HepG2 (cell line): ENCODE data around the gene YY1AP1.

ENCODE experiments used
- CBX2 ChIP-seq, 2 experiments: fragments of 200-600 bp in 1 of 2; sonication (generic); formaldehyde crosslinking in 1 of 2; IDR thresholded peaks; 2 replicates each; pipeline versions ENCODE4 v1.7.0 to v1.8.1; 2018 to 2022; ENCODE audit warnings: low read depth in 2 of 2, low read length in 1 of 2, mild to moderate bottlenecking in 1 of 2, missing genetic modification reagents in 1 of 2
- ERF ChIP-seq: IDR thresholded peaks from 2 replicates; pipeline ENCODE4 v1.6.1; 2018; ENCODE audit warnings: missing biosample characterization, missing genetic modification reagents
- MYNN ChIP-seq: sonication (generic); formaldehyde crosslinking; IDR thresholded peaks from 2 replicates; pipeline ENCODE4 v1.4.0; 2020; ENCODE audit warnings: mild to moderate bottlenecking, low read depth, missing genetic modification reagents
- POLR2A ChIP-seq, 2 experiments: IDR thresholded peaks; 2 replicates each; pipeline ENCODE4 v1.6.1; 2011; ENCODE audit warnings: low read depth in 2 of 2, low read length in 2 of 2, mild to moderate bottlenecking in 1 of 2, moderate library complexity in 1 of 2; ENCODE audit not compliant: insufficient read depth in 1 of 2
- SOX5 ChIP-seq: IDR thresholded peaks from 2 replicates; pipeline ENCODE4 v1.6.1; 2016; ENCODE audit warnings: borderline replicate concordance
- ZNF296 ChIP-seq: sonication (generic); formaldehyde crosslinking; conservative IDR thresholded peaks from 2 replicates; pipeline ENCODE4 v1.5.0; 2020; ENCODE audit warnings: mild to moderate bottlenecking, missing genetic modification reagents
- ZZZ3 ChIP-seq: sonication (generic); formaldehyde crosslinking; IDR thresholded peaks from 2 replicates; pipeline ENCODE4 v1.4.0; 2020; ENCODE audit warnings: missing genetic modification reagents, mild to moderate bottlenecking, borderline replicate concordance
- TF ChIP-seq, protein P1 (sequence below): sonication (generic); formaldehyde crosslinking; IDR thresholded peaks from 2 replicates; pipeline ENCODE4 v1.5.0; 2020; ENCODE audit warnings: mild to moderate bottlenecking, missing genetic modification reagents, moderate library complexity
- TF ChIP-seq, protein P2 (sequence below): IDR thresholded peaks from 2 replicates; pipeline ENCODE4 v1.6.1; 2016; ENCODE audit warnings: low read depth, missing genetic modification reagents, missing compliant biosample characterization
- TF ChIP-seq, protein P3 (sequence below): IDR thresholded peaks from 2 replicates; pipeline ENCODE4 v1.6.1; 2016
- TF ChIP-seq, protein P4 (sequence below): sonication (generic); formaldehyde crosslinking; IDR thresholded peaks from 2 replicates; pipeline ENCODE4 v1.8.1; 2023; ENCODE audit warnings: mild to moderate bottlenecking, inconsistent platforms, moderate library complexity, missing genetic modification reagents, borderline replicate concordance

DNA sequence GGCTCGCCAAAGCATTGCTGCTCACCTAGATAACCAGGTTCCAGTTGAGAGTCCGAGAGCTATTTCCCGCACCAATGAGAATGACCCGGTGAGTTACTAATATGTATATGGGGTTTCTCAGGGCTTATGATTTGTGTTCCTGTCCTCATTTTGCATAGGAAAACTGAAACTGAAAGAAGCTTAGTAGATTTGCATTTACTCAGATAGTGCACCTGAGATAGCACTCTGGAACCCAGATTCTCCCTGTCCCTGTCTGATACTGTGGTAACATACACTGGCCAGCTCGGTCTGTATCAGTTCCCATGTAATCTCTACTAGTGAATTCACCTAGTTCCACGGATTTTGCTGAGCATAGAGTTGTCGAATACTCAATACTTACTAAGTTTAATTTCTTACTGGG is 28.5 kb upstream of the YY1AP1 start:
- TF ChIP-seq SOX5 (CRISPR knock-in tag) = no peak
- no peak for TF ChIP-seq MYNN (CRISPR knock-in tag)
- no peak for TF ChIP-seq POLR2A (IDR thresholded peaks at IDR 0.05; ENCODE audit: insufficient read depth in 1 of 2, low read depth in 2 of 2, low read length in 2 of 2)
- no peak for TF ChIP-seq ZNF296
- no peak for TF ChIP-seq CBX2 (IDR thresholded peaks at IDR 0.05; ENCODE audit: low read depth, low read length)
- TF ChIP-seq CBX2 (CRISPR knock-in tag; IDR thresholded peaks at IDR 0.05; ENCODE audit: low read depth) = no peak
- no peak for TF ChIP-seq ERF
- TF ChIP-seq, protein P1, sequence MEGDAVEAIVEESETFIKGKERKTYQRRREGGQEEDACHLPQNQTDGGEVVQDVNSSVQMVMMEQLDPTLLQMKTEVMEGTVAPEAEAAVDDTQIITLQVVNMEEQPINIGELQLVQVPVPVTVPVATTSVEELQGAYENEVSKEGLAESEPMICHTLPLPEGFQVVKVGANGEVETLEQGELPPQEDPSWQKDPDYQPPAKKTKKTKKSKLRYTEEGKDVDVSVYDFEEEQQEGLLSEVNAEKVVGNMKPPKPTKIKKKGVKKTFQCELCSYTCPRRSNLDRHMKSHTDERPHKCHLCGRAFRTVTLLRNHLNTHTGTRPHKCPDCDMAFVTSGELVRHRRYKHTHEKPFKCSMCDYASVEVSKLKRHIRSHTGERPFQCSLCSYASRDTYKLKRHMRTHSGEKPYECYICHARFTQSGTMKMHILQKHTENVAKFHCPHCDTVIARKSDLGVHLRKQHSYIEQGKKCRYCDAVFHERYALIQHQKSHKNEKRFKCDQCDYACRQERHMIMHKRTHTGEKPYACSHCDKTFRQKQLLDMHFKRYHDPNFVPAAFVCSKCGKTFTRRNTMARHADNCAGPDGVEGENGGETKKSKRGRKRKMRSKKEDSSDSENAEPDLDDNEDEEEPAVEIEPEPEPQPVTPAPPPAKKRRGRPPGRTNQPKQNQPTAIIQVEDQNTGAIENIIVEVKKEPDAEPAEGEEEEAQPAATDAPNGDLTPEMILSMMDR (CRISPR knock-in tag) = no peak
- TF ChIP-seq, protein P2, sequence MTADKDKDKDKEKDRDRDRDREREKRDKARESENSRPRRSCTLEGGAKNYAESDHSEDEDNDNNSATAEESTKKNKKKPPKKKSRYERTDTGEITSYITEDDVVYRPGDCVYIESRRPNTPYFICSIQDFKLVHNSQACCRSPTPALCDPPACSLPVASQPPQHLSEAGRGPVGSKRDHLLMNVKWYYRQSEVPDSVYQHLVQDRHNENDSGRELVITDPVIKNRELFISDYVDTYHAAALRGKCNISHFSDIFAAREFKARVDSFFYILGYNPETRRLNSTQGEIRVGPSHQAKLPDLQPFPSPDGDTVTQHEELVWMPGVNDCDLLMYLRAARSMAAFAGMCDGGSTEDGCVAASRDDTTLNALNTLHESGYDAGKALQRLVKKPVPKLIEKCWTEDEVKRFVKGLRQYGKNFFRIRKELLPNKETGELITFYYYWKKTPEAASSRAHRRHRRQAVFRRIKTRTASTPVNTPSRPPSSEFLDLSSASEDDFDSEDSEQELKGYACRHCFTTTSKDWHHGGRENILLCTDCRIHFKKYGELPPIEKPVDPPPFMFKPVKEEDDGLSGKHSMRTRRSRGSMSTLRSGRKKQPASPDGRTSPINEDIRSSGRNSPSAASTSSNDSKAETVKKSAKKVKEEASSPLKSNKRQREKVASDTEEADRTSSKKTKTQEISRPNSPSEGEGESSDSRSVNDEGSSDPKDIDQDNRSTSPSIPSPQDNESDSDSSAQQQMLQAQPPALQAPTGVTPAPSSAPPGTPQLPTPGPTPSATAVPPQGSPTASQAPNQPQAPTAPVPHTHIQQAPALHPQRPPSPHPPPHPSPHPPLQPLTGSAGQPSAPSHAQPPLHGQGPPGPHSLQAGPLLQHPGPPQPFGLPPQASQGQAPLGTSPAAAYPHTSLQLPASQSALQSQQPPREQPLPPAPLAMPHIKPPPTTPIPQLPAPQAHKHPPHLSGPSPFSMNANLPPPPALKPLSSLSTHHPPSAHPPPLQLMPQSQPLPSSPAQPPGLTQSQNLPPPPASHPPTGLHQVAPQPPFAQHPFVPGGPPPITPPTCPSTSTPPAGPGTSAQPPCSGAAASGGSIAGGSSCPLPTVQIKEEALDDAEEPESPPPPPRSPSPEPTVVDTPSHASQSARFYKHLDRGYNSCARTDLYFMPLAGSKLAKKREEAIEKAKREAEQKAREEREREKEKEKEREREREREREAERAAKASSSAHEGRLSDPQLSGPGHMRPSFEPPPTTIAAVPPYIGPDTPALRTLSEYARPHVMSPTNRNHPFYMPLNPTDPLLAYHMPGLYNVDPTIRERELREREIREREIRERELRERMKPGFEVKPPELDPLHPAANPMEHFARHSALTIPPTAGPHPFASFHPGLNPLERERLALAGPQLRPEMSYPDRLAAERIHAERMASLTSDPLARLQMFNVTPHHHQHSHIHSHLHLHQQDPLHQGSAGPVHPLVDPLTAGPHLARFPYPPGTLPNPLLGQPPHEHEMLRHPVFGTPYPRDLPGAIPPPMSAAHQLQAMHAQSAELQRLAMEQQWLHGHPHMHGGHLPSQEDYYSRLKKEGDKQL (CRISPR knock-in tag) = no peak
- TF ChIP-seq ZZZ3 = no peak
- TF ChIP-seq, protein P3, sequence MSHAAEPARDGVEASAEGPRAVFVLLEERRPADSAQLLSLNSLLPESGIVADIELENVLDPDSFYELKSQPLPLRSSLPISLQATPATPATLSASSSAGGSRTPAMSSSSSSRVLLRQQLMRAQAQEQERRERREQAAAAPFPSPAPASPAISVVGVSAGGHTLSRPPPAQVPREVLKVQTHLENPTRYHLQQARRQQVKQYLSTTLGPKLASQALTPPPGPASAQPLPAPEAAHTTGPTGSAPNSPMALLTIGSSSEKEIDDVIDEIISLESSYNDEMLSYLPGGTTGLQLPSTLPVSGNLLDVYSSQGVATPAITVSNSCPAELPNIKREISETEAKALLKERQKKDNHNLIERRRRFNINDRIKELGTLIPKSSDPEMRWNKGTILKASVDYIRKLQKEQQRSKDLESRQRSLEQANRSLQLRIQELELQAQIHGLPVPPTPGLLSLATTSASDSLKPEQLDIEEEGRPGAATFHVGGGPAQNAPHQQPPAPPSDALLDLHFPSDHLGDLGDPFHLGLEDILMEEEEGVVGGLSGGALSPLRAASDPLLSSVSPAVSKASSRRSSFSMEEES = no peak
- TF ChIP-seq, protein P4, sequence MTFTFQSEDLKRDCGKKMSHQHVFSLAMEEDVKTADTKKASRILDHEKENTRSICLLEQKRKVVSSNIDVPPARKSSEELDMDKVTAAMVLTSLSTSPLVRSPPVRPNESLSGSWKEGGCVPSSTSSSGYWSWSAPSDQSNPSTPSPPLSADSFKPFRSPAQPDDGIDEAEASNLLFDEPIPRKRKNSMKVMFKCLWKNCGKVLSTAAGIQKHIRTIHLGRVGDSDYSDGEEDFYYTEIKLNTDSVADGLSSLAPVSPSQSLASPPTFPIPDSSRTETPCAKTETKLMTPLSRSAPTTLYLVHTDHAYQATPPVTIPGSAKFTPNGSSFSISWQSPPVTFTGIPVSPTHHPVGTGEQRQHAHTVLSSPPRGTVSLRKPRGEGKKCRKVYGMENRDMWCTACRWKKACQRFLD (CRISPR knock-in tag) = no peak
